NCI-H1105 treated with DMSO at 0.1 percent for 48 hours (cell line): ENCODE measurements around the gene SNAP47.

ENCODE experiments used
- DNase-seq: peaks from one replicate; lab custom pipeline; 2025; lab: John Stamatoyannopoulos, UW

The SNAP47 gene

GRCh38 chr1:227732586-227733308 is 2.5 kb upstream of the SNAP47 start:
- no peak for DNase-seq

- no peak for DNase-seq
These were observed 1.9 kb upstream of the SNAP47 start for GRCh38 chr1:227733309-227733705.

- DNase-seq: no peak
These were observed 1.3 kb upstream of the SNAP47 start for GRCh38 chr1:227733751-227734545.

GRCh38 chr1:227734546-227734855 is 734 bp upstream of the SNAP47 start:
- DNase-seq: no peak

- no peak for DNase-seq
These were observed 477 bp downstream of the SNAP47 start for GRCh38 chr1:227735539-227736285.

GRCh38 chr1:227736814-227737432 is 1.7 kb downstream of the SNAP47 start:
- DNase-seq: no peak

GRCh38 chr1:227738820-227739219 is 3.6 kb downstream of the SNAP47 start:
- no peak for DNase-seq

- DNase-seq: no peak
These were observed 4.4 kb downstream of the SNAP47 start for GRCh38 chr1:227739636-227740035.

- DNase-seq: no peak
These were observed 5.2 kb downstream of the SNAP47 start for GRCh38 chr1:227740401-227740960.

GRCh38 chr1:227741166-227741870 is 6.1 kb downstream of the SNAP47 start:
- no peak for DNase-seq

GRCh38 chr1:227742738-227743715 is 7.8 kb downstream of the SNAP47 start:
- DNase-seq: no peak

GRCh38 chr1:227744668-227745067 is 9.4 kb downstream of the SNAP47 start:
- DNase-seq: no peak

GRCh38 chr1:227745568-227746265 is 10.5 kb downstream of the SNAP47 start:
- DNase-seq: no peak

GRCh38 chr1:227746676-227747075 is 11.4 kb downstream of the SNAP47 start:
- no peak for DNase-seq

- no peak for DNase-seq
These were observed 12.1 kb downstream of the SNAP47 start for GRCh38 chr1:227747382-227747781.

- no peak for DNase-seq
These were observed 12.8 kb downstream of the SNAP47 start for GRCh38 chr1:227747948-227748495.

- DNase-seq: no peak
These were observed 13.4 kb downstream of the SNAP47 start for GRCh38 chr1:227748496-227749182.

- DNase-seq: no peak
These were observed 14.0 kb downstream of the SNAP47 start for GRCh38 chr1:227749225-227749624.
